ENCODE data around the gene ZSCAN25. TPM values are rescaled to one million over a fixed set of nuclear protein-coding genes. Genes with fewer than 3 reads are reported as not detected.
"Not testable (repeated sequence)": the region's sequence is repeated elsewhere in the genome, so short reads cannot be mapped to it uniquely, and the experiment has no call there.

ZSCAN25 gene
- total RNA-seq, 1 donor from 2014 or later = 8.7 TPM

- no peak overlapping the region for H3K4me3 ChIP-seq
- no peak overlapping the region for H3K27ac ChIP-seq
- H3K4me1 ChIP-seq = no peaks in the 10 kb centered on the region
- H2AFZ ChIP-seq (replicated peaks) = no peak overlapping the region
- no peak overlapping the region for H3K9ac ChIP-seq
- no peak for DNase-seq (ENCODE audit: low spot score)
- H3K4me1 Mint-ChIP-seq = no peaks in the 10 kb centered on the region
- H3K4me3 Mint-ChIP-seq = no peak overlapping the region
- no peak overlapping the region for H3K4me2 ChIP-seq
- no peaks in the 10 kb centered on the region for H3K79me2 ChIP-seq (ENCODE audit: low read depth)
- no peaks in the 10 kb centered on the region for H3K36me3 ChIP-seq
- H3K9me3 ChIP-seq (ENCODE audit: low read depth) = no peaks in the 10 kb centered on the region
- H3K27me3 ChIP-seq = no peaks in the 10 kb centered on the region
- TF ChIP-seq EZH2phosphoT487 (IDR thresholded peaks at IDR 0.05) (no peak), EZH2 (IDR thresholded peaks at IDR 0.05) (no peak)
- no peaks in the 10 kb centered on the region for H3K36me3 Mint-ChIP-seq
- peaks cover 2% of the 10 kb centered on the region for H3K27me3 Mint-ChIP-seq (ENCODE audit: insufficient read depth, low read depth)
- no peaks in the 10 kb centered on the region for H4K20me1 ChIP-seq (ENCODE audit: low read depth)
- peaks cover 5% of the 10 kb centered on the region for H3K9me3 Mint-ChIP-seq
- no peaks in the 10 kb centered on the region for H3F3A ChIP-seq (ENCODE audit: low read depth)
- H3K27ac Mint-ChIP-seq = no peak overlapping the region
These were observed 34.5 kb downstream of the ZSCAN25 start for GRCh38 chr7:99651290-99651689.

GRCh38 chr7:99652671-99653070 is 35.9 kb downstream of the ZSCAN25 start:
- Mint-ChIP-seq H3K27me3 (ENCODE audit: insufficient read depth, low read depth) (peaks cover 2% of the 10 kb centered on the region), H3K36me3 (no peaks in the 10 kb centered on the region), H3K4me1 (no peaks in the 10 kb centered on the region), H3K27ac (no peak overlapping the region), H3K4me3 (no peak overlapping the region), H3K9me3 (peaks cover 5% of the 10 kb centered on the region)
- no peak overlapping the region for H3K4me3 ChIP-seq
- H3K9ac ChIP-seq = no peak overlapping the region
- no peak overlapping the region for H2AFZ ChIP-seq (replicated peaks)
- H3K79me2 ChIP-seq (ENCODE audit: low read depth) = no peaks in the 10 kb centered on the region
- no peaks in the 10 kb centered on the region for H3F3A ChIP-seq (ENCODE audit: low read depth)
- no peak overlapping the region for H3K4me2 ChIP-seq
- H3K27me3 ChIP-seq = no peaks in the 10 kb centered on the region
- no peaks in the 10 kb centered on the region for H4K20me1 ChIP-seq (ENCODE audit: low read depth)
- H3K9me3 ChIP-seq (ENCODE audit: low read depth) = no peaks in the 10 kb centered on the region
- no peak overlapping the region for H3K27ac ChIP-seq
- no peaks in the 10 kb centered on the region for H3K36me3 ChIP-seq
- TF ChIP-seq EZH2phosphoT487 (IDR thresholded peaks at IDR 0.05) = no peak
- no peak for TF ChIP-seq CTCF (IDR thresholded peaks at IDR 0.05)
- TF ChIP-seq EZH2 (IDR thresholded peaks at IDR 0.05) = no peak
- H3K4me1 ChIP-seq = no peaks in the 10 kb centered on the region
- no peak for DNase-seq (ENCODE audit: low spot score)

- not testable (repeated sequence) for H3K4me1 Mint-ChIP-seq; H3K27ac Mint-ChIP-seq; H3K4me1 ChIP-seq; H3K9me3 ChIP-seq (ENCODE audit: low read depth); H3K9ac ChIP-seq; H3K4me3 ChIP-seq; H3K4me2 ChIP-seq; H2AFZ ChIP-seq (replicated peaks); H3K4me3 Mint-ChIP-seq; H3K36me3 ChIP-seq; H3K79me2 ChIP-seq (ENCODE audit: low read depth); H3K27me3 Mint-ChIP-seq (ENCODE audit: insufficient read depth, low read depth); H3K27me3 ChIP-seq; DNase-seq (ENCODE audit: low spot score); H4K20me1 ChIP-seq (ENCODE audit: low read depth); H3K27ac ChIP-seq; H3K36me3 Mint-ChIP-seq; H3F3A ChIP-seq (ENCODE audit: low read depth); H3K9me3 Mint-ChIP-seq
These were observed 36.5 kb downstream of the ZSCAN25 start for GRCh38 chr7:99653269-99653668.

GRCh38 chr7:99653754-99654153 is 37.0 kb downstream of the ZSCAN25 start:
- no peaks in the 10 kb centered on the region for H3K9me3 ChIP-seq (ENCODE audit: low read depth)
- no peak overlapping the region for H3K4me3 Mint-ChIP-seq
- no peaks in the 10 kb centered on the region for H3K36me3 ChIP-seq
- H3K36me3 Mint-ChIP-seq = no peaks in the 10 kb centered on the region
- peaks cover 7% of the 10 kb centered on the region for H3K9me3 Mint-ChIP-seq
- no peaks in the 10 kb centered on the region for H3F3A ChIP-seq (ENCODE audit: low read depth)
- no peak overlapping the region for H3K27ac Mint-ChIP-seq
- no peaks in the 10 kb centered on the region for H4K20me1 ChIP-seq (ENCODE audit: low read depth)
- no peak for DNase-seq (ENCODE audit: low spot score)
- TF ChIP-seq EZH2 (IDR thresholded peaks at IDR 0.05) = no peak
- H3K9ac ChIP-seq = no peak overlapping the region
- H3K27me3 Mint-ChIP-seq (ENCODE audit: insufficient read depth, low read depth) = peaks cover 2% of the 10 kb centered on the region
- H3K79me2 ChIP-seq (ENCODE audit: low read depth) = no peaks in the 10 kb centered on the region
- H3K4me2 ChIP-seq = no peak overlapping the region
- H3K4me1 Mint-ChIP-seq = no peaks in the 10 kb centered on the region
- H3K27me3 ChIP-seq = no peaks in the 10 kb centered on the region
- H3K4me3 ChIP-seq = no peak overlapping the region
- no peak overlapping the region for H2AFZ ChIP-seq (replicated peaks)
- H3K27ac ChIP-seq = no peak overlapping the region
- H3K4me1 ChIP-seq = no peaks in the 10 kb centered on the region

GRCh38 chr7:99654626-99655025 is 37.9 kb downstream of the ZSCAN25 start:
- H3K27me3 ChIP-seq; H3K4me1 ChIP-seq; H3K27me3 Mint-ChIP-seq (ENCODE audit: insufficient read depth, low read depth); H3K9ac ChIP-seq; H2AFZ ChIP-seq (replicated peaks); H3K9me3 ChIP-seq (ENCODE audit: low read depth); DNase-seq (ENCODE audit: low spot score); H3K36me3 Mint-ChIP-seq; H3K79me2 ChIP-seq (ENCODE audit: low read depth); H3F3A ChIP-seq (ENCODE audit: low read depth); H3K27ac ChIP-seq; H4K20me1 ChIP-seq (ENCODE audit: low read depth); H3K4me2 ChIP-seq; H3K9me3 Mint-ChIP-seq; H3K4me3 ChIP-seq; H3K36me3 ChIP-seq; H3K27ac Mint-ChIP-seq; H3K4me3 Mint-ChIP-seq; H3K4me1 Mint-ChIP-seq: not testable (repeated sequence)

GRCh38 chr7:99657879-99658278 is 41.1 kb downstream of the ZSCAN25 start:
- peaks cover 13% of the 10 kb centered on the region for H3K9me3 Mint-ChIP-seq
- DNase-seq (ENCODE audit: low spot score) = not testable (repeated sequence)

More at GRCh38 chr7:99657879-99658278, 41.1 kb downstream of the ZSCAN25 start:
- not testable (repeated sequence) for H4K20me1 ChIP-seq (ENCODE audit: low read depth); H3K79me2 ChIP-seq (ENCODE audit: low read depth); H3K27me3 Mint-ChIP-seq (ENCODE audit: insufficient read depth, low read depth); H3F3A ChIP-seq (ENCODE audit: low read depth); H3K4me1 Mint-ChIP-seq; H3K4me3 Mint-ChIP-seq; H3K27me3 ChIP-seq; H3K36me3 Mint-ChIP-seq; H2AFZ ChIP-seq (replicated peaks); H3K9ac ChIP-seq; H3K4me1 ChIP-seq; H3K27ac ChIP-seq; H3K4me3 ChIP-seq; H3K4me2 ChIP-seq; H3K9me3 ChIP-seq (ENCODE audit: low read depth); H3K27ac Mint-ChIP-seq; H3K36me3 ChIP-seq
